Activated T-helper 1 cell treated with anti-CD3 and anti-CD28 coated beads, Interleukin-12 subunit alpha, Interleukin-12 subunit beta, Interleukin-2, Interleukin-4 antibody, amounts not matched to agents 30 ng/mL and 10 ng/mL and 1 ng/mL, durations not matched to agents 14 hours and 24 hours and 36 hours (primary cell): Measurements from ENCODE around the gene ZNF618. TPM values are rescaled to one million over a fixed set of nuclear protein-coding genes. Genes with fewer than 3 reads are reported as not detected.

Source experiments
- DNase-seq: peaks from one replicate; pipeline ENCODE4 v3.0.0; 2021; ENCODE audit warnings: low spot score
- H3K27ac Mint-ChIP-seq: one replicate; pipeline ENCODE4 v1.8.0; 2021; ENCODE audit warnings: mild to moderate bottlenecking, mixed read lengths
- H3K27me3 Mint-ChIP-seq: one replicate; pipeline ENCODE4 v1.8.0; 2022; ENCODE audit warnings: mild to moderate bottlenecking, moderate library complexity, mixed read lengths; ENCODE audit not compliant: insufficient read depth
- H3K36me3 Mint-ChIP-seq: one replicate; pipeline ENCODE4 v1.8.0; 2021; ENCODE audit warnings: low read depth, mixed read lengths
- H3K4me1 Mint-ChIP-seq: one replicate; pipeline ENCODE4 v1.8.0; 2021; ENCODE audit warnings: low read depth, mixed read lengths
- H3K4me3 Mint-ChIP-seq: one replicate; pipeline ENCODE4 v1.8.0; 2021; ENCODE audit warnings: mild to moderate bottlenecking, moderate library complexity, mixed read lengths
- H3K9me3 Mint-ChIP-seq: one replicate; pipeline ENCODE4 v1.8.0; 2021; ENCODE audit warnings: mixed read lengths
- intact Hi-C: fragments of 100-400 bp; cut with micrococcal nuclease; formaldehyde crosslinking; loops from one replicate; pipeline ENCODE4 v1.15.1; 2024
- total RNA-seq: library from RNA; stranded (reverse); gene quantifications from 2 replicates; pipeline ENCODE4 v1.2.3, GENCODE V29; 2022

The ZNF618 gene
- total RNA-seq, 1 donor from 2014 or later = 0.16 TPM

GRCh38 chr9:113963017-113963620, 87.0 kb downstream of the ZNF618 start:
- no peak overlapping the region for H3K27ac Mint-ChIP-seq
- intact Hi-C loops = loop anchor here (1.0 kb wide), 1 partner anchor 156 kb away; no protein-coding TSS in a partner anchor
- H3K9me3 Mint-ChIP-seq = no peaks in the 10 kb centered on the region
- no peak overlapping the region for H3K4me3 Mint-ChIP-seq
- H3K27me3 Mint-ChIP-seq = no peaks in the 10 kb centered on the region
- H3K36me3 Mint-ChIP-seq = no peaks in the 10 kb centered on the region
- DNase-seq = no peak
- H3K4me1 Mint-ChIP-seq = no peaks in the 10 kb centered on the region

GRCh38 chr9:113963696-113964494, 87.8 kb downstream of the ZNF618 start:
- no peak overlapping the region for H3K4me3 Mint-ChIP-seq
- no peaks in the 10 kb centered on the region for H3K27me3 Mint-ChIP-seq
- H3K27ac Mint-ChIP-seq = no peak overlapping the region

GRCh38 chr9:113964495-113965170, 88.5 kb downstream of the ZNF618 start:
- no peak for DNase-seq
- no peak overlapping the region for H3K4me3 Mint-ChIP-seq
- no peaks in the 10 kb centered on the region for H3K36me3 Mint-ChIP-seq
- H3K27ac Mint-ChIP-seq = no peak overlapping the region
- intact Hi-C loops = no loop called here
- no peaks in the 10 kb centered on the region for H3K9me3 Mint-ChIP-seq
- H3K4me1 Mint-ChIP-seq = no peaks in the 10 kb centered on the region
- H3K27me3 Mint-ChIP-seq = no peaks in the 10 kb centered on the region

More at GRCh38 chr9:113963696-113964494, 87.8 kb downstream of the ZNF618 start:
- H3K9me3 Mint-ChIP-seq = no peaks in the 10 kb centered on the region
- no peak for DNase-seq
- intact Hi-C loops = loop anchor here (1.0 kb wide), 1 partner anchor 157 kb away; no protein-coding TSS in a partner anchor
- no peaks in the 10 kb centered on the region for H3K36me3 Mint-ChIP-seq
- H3K4me1 Mint-ChIP-seq = no peaks in the 10 kb centered on the region

- intact Hi-C loops = no loop called here
- Mint-ChIP-seq H3K4me1 (no peaks in the 10 kb centered on the region), H3K9me3 (no peaks in the 10 kb centered on the region), H3K27me3 (no peaks in the 10 kb centered on the region), H3K4me3 (no peak overlapping the region), H3K27ac (no peak overlapping the region), H3K36me3 (no peaks in the 10 kb centered on the region)
- no peak for DNase-seq
Measured at GRCh38 chr9:113966394-113966793, 90.3 kb downstream of the ZNF618 start.

GRCh38 chr9:113967380-113967779, 91.3 kb downstream of the ZNF618 start:
- Mint-ChIP-seq H3K9me3 (no peaks in the 10 kb centered on the region), H3K4me3 (no peak overlapping the region), H3K36me3 (no peaks in the 10 kb centered on the region), H3K27me3 (no peaks in the 10 kb centered on the region), H3K27ac (no peak overlapping the region), H3K4me1 (no peaks in the 10 kb centered on the region)
- intact Hi-C loops = no loop called here
- no peak for DNase-seq

- H3K27ac Mint-ChIP-seq = no peak overlapping the region
Measured at GRCh38 chr9:113969343-113969742, 93.2 kb downstream of the ZNF618 start.

GRCh38 chr9:113973226-113973625, 97.1 kb downstream of the ZNF618 start:
- DNase-seq = no peak
- peaks cover 3% of the 10 kb centered on the region for H3K27me3 Mint-ChIP-seq
- no peak overlapping the region for H3K4me3 Mint-ChIP-seq
- no peak overlapping the region for H3K27ac Mint-ChIP-seq
- H3K36me3 Mint-ChIP-seq = no peaks in the 10 kb centered on the region
- H3K9me3 Mint-ChIP-seq = no peaks in the 10 kb centered on the region
- intact Hi-C loops = no loop called here
- H3K4me1 Mint-ChIP-seq = no peaks in the 10 kb centered on the region

More at GRCh38 chr9:113969343-113969742, 93.2 kb downstream of the ZNF618 start:
- intact Hi-C loops = no loop called here
- H3K4me1 Mint-ChIP-seq = no peaks in the 10 kb centered on the region
- no peaks in the 10 kb centered on the region for H3K27me3 Mint-ChIP-seq
- H3K36me3 Mint-ChIP-seq = no peaks in the 10 kb centered on the region
- no peaks in the 10 kb centered on the region for H3K9me3 Mint-ChIP-seq
- no peak for DNase-seq
- no peak overlapping the region for H3K4me3 Mint-ChIP-seq

- Mint-ChIP-seq H3K36me3 (no peaks in the 10 kb centered on the region), H3K4me1 (no peaks in the 10 kb centered on the region), H3K27ac (no peak overlapping the region), H3K9me3 (no peaks in the 10 kb centered on the region), H3K27me3 (peaks cover 3% of the 10 kb centered on the region), H3K4me3 (no peak overlapping the region)
- intact Hi-C loops = no loop called here
- no peak for DNase-seq
Measured at GRCh38 chr9:113973963-113974413, 97.9 kb downstream of the ZNF618 start.

GRCh38 chr9:113976915-113977314, 100.8 kb downstream of the ZNF618 start:
- H3K4me1 Mint-ChIP-seq = no peaks in the 10 kb centered on the region
- intact Hi-C loops = no loop called here
- no peak overlapping the region for H3K4me3 Mint-ChIP-seq
- H3K9me3 Mint-ChIP-seq = no peaks in the 10 kb centered on the region
- H3K36me3 Mint-ChIP-seq = no peaks in the 10 kb centered on the region
- no peak overlapping the region for H3K27ac Mint-ChIP-seq
- DNase-seq = no peak
- peaks cover 3% of the 10 kb centered on the region for H3K27me3 Mint-ChIP-seq

GRCh38 chr9:113978725-113979342, 102.7 kb downstream of the ZNF618 start:
- H3K4me1 Mint-ChIP-seq = no peaks in the 10 kb centered on the region
- no peak overlapping the region for H3K27ac Mint-ChIP-seq
- no peaks in the 10 kb centered on the region for H3K36me3 Mint-ChIP-seq
- intact Hi-C loops = no loop called here
- DNase-seq = no peak
- no peaks in the 10 kb centered on the region for H3K9me3 Mint-ChIP-seq
- peaks cover 3% of the 10 kb centered on the region for H3K27me3 Mint-ChIP-seq
- no peak overlapping the region for H3K4me3 Mint-ChIP-seq

GRCh38 chr9:113979343-113980127, 103.4 kb downstream of the ZNF618 start:
- Mint-ChIP-seq H3K4me1 (no peaks in the 10 kb centered on the region), H3K36me3 (no peaks in the 10 kb centered on the region), H3K9me3 (no peaks in the 10 kb centered on the region), H3K27me3 (peaks cover 3% of the 10 kb centered on the region), H3K4me3 (no peak overlapping the region), H3K27ac (no peak overlapping the region)
- intact Hi-C loops = no loop called here
- no peak for DNase-seq

- DNase-seq = no peak
- Mint-ChIP-seq H3K36me3 (no peaks in the 10 kb centered on the region), H3K9me3 (no peaks in the 10 kb centered on the region), H3K4me3 (no peak overlapping the region), H3K4me1 (no peaks in the 10 kb centered on the region), H3K27ac (no peak overlapping the region), H3K27me3 (no peaks in the 10 kb centered on the region)
- intact Hi-C loops = no loop called here
Measured at GRCh38 chr9:113984639-113985380, 108.7 kb downstream of the ZNF618 start.
